Measurements from ENCODE around the gene MAPKBP1. TPM values are rescaled to one million over a fixed set of nuclear protein-coding genes. Genes with fewer than 3 reads are reported as not detected.
A peak's percentile ranks its signal among the peaks of the same experiment; 100 is the strongest.

MAPKBP1 gene
- total and polyA plus RNA-seq, 2 of the 13 experiments (the other 11 are each of a cell fraction or from before 2014, with no cell fraction given), result 3.0 to 7.3 TPM

GRCh38 chr15:41774062-41774881 is at the start of gene MAPKBP1 (continued):
- TF ChIP-seq, protein P1, sequence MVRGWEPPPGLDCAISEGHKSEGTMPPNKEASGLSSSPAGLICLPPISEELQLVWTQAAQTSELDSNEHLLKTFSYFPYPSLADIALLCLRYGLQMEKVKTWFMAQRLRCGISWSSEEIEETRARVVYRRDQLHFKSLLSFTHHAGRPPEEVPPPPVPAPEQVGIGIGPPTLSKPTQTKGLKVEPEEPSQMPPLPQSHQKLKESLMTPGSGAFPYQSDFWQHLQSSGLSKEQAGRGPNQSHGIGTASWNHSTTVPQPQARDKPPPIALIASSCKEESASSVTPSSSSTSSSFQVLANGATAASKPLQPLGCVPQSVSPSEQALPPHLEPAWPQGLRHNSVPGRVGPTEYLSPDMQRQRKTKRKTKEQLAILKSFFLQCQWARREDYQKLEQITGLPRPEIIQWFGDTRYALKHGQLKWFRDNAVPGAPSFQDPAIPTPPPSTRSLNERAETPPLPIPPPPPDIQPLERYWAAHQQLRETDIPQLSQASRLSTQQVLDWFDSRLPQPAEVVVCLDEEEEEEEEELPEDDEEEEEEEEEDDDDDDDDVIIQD (CRISPR knock-in tag; IDR thresholded peaks at IDR 0.05; ENCODE audit: low read depth), result peak; percentile 93
- TF ChIP-seq ZNF720 (CRISPR knock-in tag; IDR thresholded peaks at IDR 0.05) (no peak), FOXO4 (CRISPR knock-in tag; conservative IDR thresholded peaks at IDR 0.05) (peak; percentile 92; the same call in 1 of the 2 replicates), ZNF790 (CRISPR knock-in tag; IDR thresholded peaks at IDR 0.05; ENCODE audit: borderline replicate concordance) (peak; percentile 60; the same call in 1 of the 2 replicates), ZNF574 (CRISPR knock-in tag; IDR thresholded peaks at IDR 0.05) (peak; percentile 89), NR2F2 (IDR thresholded peaks at IDR 0.05; ENCODE audit: borderline replicate concordance, low read depth) (no peak), TP53 (CRISPR knock-in tag; conservative IDR thresholded peaks at IDR 0.05) (0 out of 2 replicates have a peak, but pooled peaks have one; percentile 36), YEATS4 (CRISPR knock-in tag; IDR thresholded peaks at IDR 0.05; ENCODE audit: borderline replicate concordance) (peak; percentile 93), CSRNP1 (CRISPR knock-in tag; IDR thresholded peaks at IDR 0.05) (peak; percentile 98), MNT (IDR thresholded peaks at IDR 0.05) (no peak; the same call in 1 of the 2 replicates), ZNF414 (CRISPR knock-in tag; IDR thresholded peaks at IDR 0.05) (peak; percentile 90; the same call in 1 of the 2 replicates), ONECUT2 (CRISPR knock-in tag; IDR thresholded peaks at IDR 0.05) (no peak), SP4 (CRISPR knock-in tag; IDR thresholded peaks at IDR 0.05) (peak; percentile 96), NKX3-1 (CRISPR knock-in tag; IDR thresholded peaks at IDR 0.05) (no peak; the same call in 1 of the 2 replicates), ZNF430 (CRISPR knock-in tag; IDR thresholded peaks at IDR 0.05) (peak; percentile 87), GPN1 (CRISPR knock-in tag; IDR thresholded peaks at IDR 0.05; ENCODE audit: borderline replicate concordance) (no peak), SP140L (CRISPR knock-in tag; IDR thresholded peaks at IDR 0.05; ENCODE audit: borderline replicate concordance) (no peak)
- TF ChIP-seq, protein P2, sequence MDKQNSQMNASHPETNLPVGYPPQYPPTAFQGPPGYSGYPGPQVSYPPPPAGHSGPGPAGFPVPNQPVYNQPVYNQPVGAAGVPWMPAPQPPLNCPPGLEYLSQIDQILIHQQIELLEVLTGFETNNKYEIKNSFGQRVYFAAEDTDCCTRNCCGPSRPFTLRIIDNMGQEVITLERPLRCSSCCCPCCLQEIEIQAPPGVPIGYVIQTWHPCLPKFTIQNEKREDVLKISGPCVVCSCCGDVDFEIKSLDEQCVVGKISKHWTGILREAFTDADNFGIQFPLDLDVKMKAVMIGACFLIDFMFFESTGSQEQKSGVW (CRISPR knock-in tag; IDR thresholded peaks at IDR 0.05; ENCODE audit: borderline replicate concordance), result no peak
